Progenitor cell of endocrine pancreas (in vitro differentiated cells): ENCODE measurements around the gene ARL4A. TPM values are rescaled to one million over a fixed set of nuclear protein-coding genes. Genes with fewer than 3 reads are reported as not detected.

Source experiments
- DNase-seq: peaks from one replicate; pipeline ENCODE4 v3.0.0; 2021; ENCODE audit warnings: low spot score; ENCODE audit not compliant: unreplicated experiment
- H3K27ac Mint-ChIP-seq: 2 replicates; pipeline ENCODE4 v1.8.0; 2021; ENCODE audit warnings: mild to moderate bottlenecking, moderate library complexity, mixed read lengths
- H3K27me3 Mint-ChIP-seq: 2 replicates; pipeline ENCODE4 v1.8.0; 2021; ENCODE audit warnings: mixed read lengths
- H3K36me3 Mint-ChIP-seq: 2 replicates; pipeline ENCODE4 v1.8.0; 2022; ENCODE audit warnings: mixed read lengths; ENCODE audit not compliant: insufficient read depth
- H3K4me1 Mint-ChIP-seq: 2 replicates; pipeline ENCODE4 v1.8.0; 2021; ENCODE audit warnings: low read depth, mixed read lengths
- H3K4me3 Mint-ChIP-seq: 2 replicates; pipeline ENCODE4 v1.8.0; 2021; ENCODE audit warnings: low read depth, mild to moderate bottlenecking, moderate library complexity, mixed read lengths
- H3K9me3 Mint-ChIP-seq: 2 replicates; pipeline ENCODE4 v1.8.0; 2021; ENCODE audit warnings: low read depth, mixed read lengths
- total RNA-seq: library from RNA; stranded (reverse); gene quantifications from 2 replicates; pipeline ENCODE4 v1.2.1, GENCODE V29; 2021
- TF ChIP-seq, protein P1 (sequence below): fragments of 200-600 bp; sonication (generic); IDR thresholded peaks from one replicate; pipeline ENCODE4 v1.5.0; 2021; ENCODE audit warnings: antibody characterized with exemption, mild to moderate bottlenecking; ENCODE audit not compliant: unreplicated experiment

Gene ARL4A
- total RNA-seq, 1 donor from 2014 or later, result 10.9 TPM

GRCh38 chr7:12694817-12695216 is 7.4 kb downstream of the ARL4A start:
- H3K27ac Mint-ChIP-seq, result no peak overlapping the region
- H3K9me3 Mint-ChIP-seq, result no peaks in the 10 kb centered on the region
- TF ChIP-seq, protein P1, sequence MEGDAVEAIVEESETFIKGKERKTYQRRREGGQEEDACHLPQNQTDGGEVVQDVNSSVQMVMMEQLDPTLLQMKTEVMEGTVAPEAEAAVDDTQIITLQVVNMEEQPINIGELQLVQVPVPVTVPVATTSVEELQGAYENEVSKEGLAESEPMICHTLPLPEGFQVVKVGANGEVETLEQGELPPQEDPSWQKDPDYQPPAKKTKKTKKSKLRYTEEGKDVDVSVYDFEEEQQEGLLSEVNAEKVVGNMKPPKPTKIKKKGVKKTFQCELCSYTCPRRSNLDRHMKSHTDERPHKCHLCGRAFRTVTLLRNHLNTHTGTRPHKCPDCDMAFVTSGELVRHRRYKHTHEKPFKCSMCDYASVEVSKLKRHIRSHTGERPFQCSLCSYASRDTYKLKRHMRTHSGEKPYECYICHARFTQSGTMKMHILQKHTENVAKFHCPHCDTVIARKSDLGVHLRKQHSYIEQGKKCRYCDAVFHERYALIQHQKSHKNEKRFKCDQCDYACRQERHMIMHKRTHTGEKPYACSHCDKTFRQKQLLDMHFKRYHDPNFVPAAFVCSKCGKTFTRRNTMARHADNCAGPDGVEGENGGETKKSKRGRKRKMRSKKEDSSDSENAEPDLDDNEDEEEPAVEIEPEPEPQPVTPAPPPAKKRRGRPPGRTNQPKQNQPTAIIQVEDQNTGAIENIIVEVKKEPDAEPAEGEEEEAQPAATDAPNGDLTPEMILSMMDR, result no peak
- no peaks in the 10 kb centered on the region for H3K27me3 Mint-ChIP-seq
- H3K36me3 Mint-ChIP-seq, result no peaks in the 10 kb centered on the region
- H3K4me3 Mint-ChIP-seq, result no peak overlapping the region
- peaks cover 1% of the 10 kb centered on the region for H3K4me1 Mint-ChIP-seq
- no peak for DNase-seq

- DNase-seq, result no peak
- H3K27ac Mint-ChIP-seq, result peak overlapping the region; percentile 56
- H3K4me1 Mint-ChIP-seq, result no peaks in the 10 kb centered on the region
- no peaks in the 10 kb centered on the region for H3K9me3 Mint-ChIP-seq
- TF ChIP-seq, protein P1, result no peak
- H3K27me3 Mint-ChIP-seq, result no peaks in the 10 kb centered on the region
- no peak overlapping the region for H3K4me3 Mint-ChIP-seq
- no peaks in the 10 kb centered on the region for H3K36me3 Mint-ChIP-seq
Observed at GRCh38 chr7:12695965-12696364, 8.5 kb downstream of the ARL4A start.

- TF ChIP-seq, protein P1, result no peak
- Mint-ChIP-seq H3K27ac (no peak overlapping the region), H3K4me3 (no peak overlapping the region), H3K27me3 (no peaks in the 10 kb centered on the region), H3K9me3 (peaks cover 8% of the 10 kb centered on the region), H3K4me1 (no peaks in the 10 kb centered on the region), H3K36me3 (no peaks in the 10 kb centered on the region)
- DNase-seq, result no peak
Observed at GRCh38 chr7:12699299-12699698, 11.9 kb downstream of the ARL4A start.

GRCh38 chr7:12701433-12701832 is 14.0 kb downstream of the ARL4A start:
- H3K9me3 Mint-ChIP-seq, result peaks cover 8% of the 10 kb centered on the region
- no peak overlapping the region for H3K4me3 Mint-ChIP-seq
- no peaks in the 10 kb centered on the region for H3K36me3 Mint-ChIP-seq
- no peak overlapping the region for H3K27ac Mint-ChIP-seq
- no peaks in the 10 kb centered on the region for H3K27me3 Mint-ChIP-seq
- TF ChIP-seq, protein P1, result no peak
- H3K4me1 Mint-ChIP-seq, result no peaks in the 10 kb centered on the region
- no peak for DNase-seq

DNA sequence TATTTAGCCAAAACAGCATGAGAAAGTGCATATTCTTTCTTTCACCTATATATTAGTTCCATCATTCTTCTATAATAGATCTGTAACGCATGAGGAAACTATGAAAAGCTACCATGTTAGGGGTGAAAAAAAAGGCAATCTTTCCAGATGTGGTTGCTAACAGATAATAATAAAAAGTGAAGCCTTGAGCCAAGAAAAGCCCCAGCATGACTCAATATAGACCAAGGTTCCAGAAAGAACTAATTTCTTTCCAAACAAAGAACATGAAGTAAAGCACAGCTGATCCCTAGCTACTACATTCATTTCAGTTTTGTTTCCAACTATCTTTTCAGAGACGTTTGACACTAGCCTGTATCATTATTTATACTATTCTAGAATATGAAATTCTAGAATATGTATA is 16.4 kb downstream of the ARL4A start:
- H3K4me3 Mint-ChIP-seq, result no peak overlapping the region
- H3K27me3 Mint-ChIP-seq, result no peaks in the 10 kb centered on the region
- no peak for DNase-seq
- peaks cover 8% of the 10 kb centered on the region for H3K9me3 Mint-ChIP-seq
- no peak overlapping the region for H3K27ac Mint-ChIP-seq
- no peaks in the 10 kb centered on the region for H3K36me3 Mint-ChIP-seq
- TF ChIP-seq, protein P1, result no peak
- H3K4me1 Mint-ChIP-seq, result no peaks in the 10 kb centered on the region

- Mint-ChIP-seq H3K36me3 (no peaks in the 10 kb centered on the region), H3K4me1 (no peaks in the 10 kb centered on the region), H3K27me3 (no peaks in the 10 kb centered on the region), H3K27ac (no peak overlapping the region), H3K9me3 (peaks cover 8% of the 10 kb centered on the region), H3K4me3 (no peak overlapping the region)
- no peak for DNase-seq
- TF ChIP-seq, protein P1, result no peak
Observed at GRCh38 chr7:12705878-12706277, 18.4 kb downstream of the ARL4A start.
